Mucosa of stomach (tissue), 1 donor: ENCODE results near the gene NELFB.
A peak's percentile ranks its signal among the peaks of the same experiment; 100 is the strongest.

Source experiments
- H3K27me3 ChIP-seq: one replicate; pipeline ENCODE4 v1.7.0; 2013; ENCODE audit warnings: mild to moderate bottlenecking, low read length; ENCODE audit not compliant: control insufficient read depth, insufficient read depth
- H3K36me3 ChIP-seq: one replicate; pipeline ENCODE4 v1.7.0; 2013; ENCODE audit warnings: low read length; ENCODE audit not compliant: control insufficient read depth, insufficient read depth
- H3K4me1 ChIP-seq: one replicate; pipeline ENCODE4 v1.7.0; 2013; ENCODE audit warnings: mild to moderate bottlenecking, low read length; ENCODE audit not compliant: control insufficient read depth, insufficient read depth
- H3K4me3 ChIP-seq: one replicate; pipeline ENCODE4 v1.7.0; 2013; ENCODE audit warnings: low read length
- H3K9ac ChIP-seq: one replicate; pipeline ENCODE4 v1.7.0; 2013; ENCODE audit warnings: mild to moderate bottlenecking, low read length, moderate library complexity
- H3K9me3 ChIP-seq: one replicate; pipeline ENCODE4 v1.7.0; 2013; ENCODE audit warnings: mild to moderate bottlenecking, low read length, moderate library complexity; ENCODE audit not compliant: control insufficient read depth
- donor health status: Pancreatic carcinoma.

Gene NELFB

GRCh38 chr9:137226338-137227053 lies 28.6 kb upstream of the NELFB start:
- peaks cover 17% of the 10 kb centered on the region for H3K27me3 ChIP-seq
- peaks cover 55% of the 10 kb centered on the region for H3K4me1 ChIP-seq
- peak overlapping the region; percentile 41 for H3K9ac ChIP-seq
- no peaks in the 10 kb centered on the region for H3K9me3 ChIP-seq
- H3K4me3 ChIP-seq, result no peak overlapping the region
- no peaks in the 10 kb centered on the region for H3K36me3 ChIP-seq

- Histone ChIP-seq H3K9ac (peak within 1 kb of the TSS; percentile 41), H3K4me1 (peaks cover 57% of the 10 kb centered on the region), H3K9me3 (no peaks in the 10 kb centered on the region), H3K27me3 (peaks cover 24% of the 10 kb centered on the region), H3K36me3 (no peaks in the 10 kb centered on the region), H3K4me3 (no peak within 1 kb of the TSS)
Observed at GRCh38 chr9:137227054-137227852, 27.9 kb upstream of the NELFB start, which contains the start of gene RNF224. Gene RNF224 (plus strand): TSS chr9:137227502. CDS start chr9:137228336, 834 bp downstream.

- no peaks in the 10 kb centered on the region for H3K36me3 ChIP-seq
- H3K9ac ChIP-seq, result no peak overlapping the region
- H3K9me3 ChIP-seq, result no peaks in the 10 kb centered on the region
- H3K4me1 ChIP-seq, result peaks cover 56% of the 10 kb centered on the region
- H3K27me3 ChIP-seq, result peaks cover 31% of the 10 kb centered on the region
- H3K4me3 ChIP-seq, result no peak overlapping the region
Observed at GRCh38 chr9:137227853-137228505, 27.1 kb upstream of the NELFB start.

GRCh38 chr9:137228506-137228967 lies 26.6 kb upstream of the NELFB start:
- Histone ChIP-seq H3K4me3 (no peak overlapping the region), H3K4me1 (peaks cover 54% of the 10 kb centered on the region), H3K27me3 (peaks cover 36% of the 10 kb centered on the region), H3K9ac (no peak overlapping the region), H3K9me3 (no peaks in the 10 kb centered on the region), H3K36me3 (no peaks in the 10 kb centered on the region)

- H3K27me3 ChIP-seq, result peaks cover 39% of the 10 kb centered on the region
- no peak overlapping the region for H3K4me3 ChIP-seq
- peaks cover 49% of the 10 kb centered on the region for H3K4me1 ChIP-seq
- no peaks in the 10 kb centered on the region for H3K36me3 ChIP-seq
- H3K9ac ChIP-seq, result no peak overlapping the region
- H3K9me3 ChIP-seq, result no peaks in the 10 kb centered on the region
Observed at GRCh38 chr9:137228968-137229896, 25.9 kb upstream of the NELFB start.

GRCh38 chr9:137229903-137230704 lies 25.0 kb upstream of the NELFB start:
- Histone ChIP-seq H3K36me3 (no peaks in the 10 kb centered on the region), H3K9ac (no peak overlapping the region), H3K27me3 (peaks cover 47% of the 10 kb centered on the region), H3K9me3 (no peaks in the 10 kb centered on the region), H3K4me1 (peaks cover 41% of the 10 kb centered on the region), H3K4me3 (no peak overlapping the region)

GRCh38 chr9:137230705-137231371 lies 24.3 kb upstream of the NELFB start, which contains the start of gene SLC34A3:
Gene SLC34A3 (plus strand): TSS chr9:137230901. CDS start chr9:137231703, 802 bp downstream.
- H3K4me1 ChIP-seq, result peaks cover 35% of the 10 kb centered on the region
- H3K36me3 ChIP-seq, result no peaks in the 10 kb centered on the region
- no peak within 1 kb of the TSS for H3K4me3 ChIP-seq
- H3K9ac ChIP-seq, result no peak within 1 kb of the TSS
- peaks cover 55% of the 10 kb centered on the region for H3K27me3 ChIP-seq
- H3K9me3 ChIP-seq, result no peaks in the 10 kb centered on the region

- H3K4me3 ChIP-seq, result no peak overlapping the region
- H3K9me3 ChIP-seq, result no peaks in the 10 kb centered on the region
- H3K4me1 ChIP-seq, result peaks cover 34% of the 10 kb centered on the region
- H3K27me3 ChIP-seq, result peaks cover 59% of the 10 kb centered on the region
- H3K9ac ChIP-seq, result no peak overlapping the region
- H3K36me3 ChIP-seq, result no peaks in the 10 kb centered on the region
Observed at GRCh38 chr9:137231372-137232039, 23.6 kb upstream of the NELFB start.

GRCh38 chr9:137232101-137232500 lies 23.0 kb upstream of the NELFB start:
- H3K27me3 ChIP-seq, result peaks cover 59% of the 10 kb centered on the region
- no peaks in the 10 kb centered on the region for H3K9me3 ChIP-seq
- H3K4me3 ChIP-seq, result no peak overlapping the region
- no peaks in the 10 kb centered on the region for H3K36me3 ChIP-seq
- no peak overlapping the region for H3K9ac ChIP-seq
- H3K4me1 ChIP-seq, result peaks cover 34% of the 10 kb centered on the region

- H3K9me3 ChIP-seq, result no peaks in the 10 kb centered on the region
- H3K27me3 ChIP-seq, result peaks cover 59% of the 10 kb centered on the region
- H3K4me3 ChIP-seq, result no peak overlapping the region
- H3K36me3 ChIP-seq, result no peaks in the 10 kb centered on the region
- peaks cover 34% of the 10 kb centered on the region for H3K4me1 ChIP-seq
- no peak overlapping the region for H3K9ac ChIP-seq
Observed at GRCh38 chr9:137232510-137232909, 22.6 kb upstream of the NELFB start.
